Stimulated activated CD4-positive, alpha-beta T cell treated with anti-CD3 and anti-CD28 coated beads, TNF-alpha, amount 100 ng/mL, for 4 hours (primary cell): ENCODE data around the gene MCHR2.

Experiments used
- DNase-seq, 3 experiments: peaks; one replicate each; pipeline ENCODE4 v3.0.0-alpha.2; 2020; ENCODE audit warnings: low read depth in 3 of 3

MCHR2 gene

DNA sequence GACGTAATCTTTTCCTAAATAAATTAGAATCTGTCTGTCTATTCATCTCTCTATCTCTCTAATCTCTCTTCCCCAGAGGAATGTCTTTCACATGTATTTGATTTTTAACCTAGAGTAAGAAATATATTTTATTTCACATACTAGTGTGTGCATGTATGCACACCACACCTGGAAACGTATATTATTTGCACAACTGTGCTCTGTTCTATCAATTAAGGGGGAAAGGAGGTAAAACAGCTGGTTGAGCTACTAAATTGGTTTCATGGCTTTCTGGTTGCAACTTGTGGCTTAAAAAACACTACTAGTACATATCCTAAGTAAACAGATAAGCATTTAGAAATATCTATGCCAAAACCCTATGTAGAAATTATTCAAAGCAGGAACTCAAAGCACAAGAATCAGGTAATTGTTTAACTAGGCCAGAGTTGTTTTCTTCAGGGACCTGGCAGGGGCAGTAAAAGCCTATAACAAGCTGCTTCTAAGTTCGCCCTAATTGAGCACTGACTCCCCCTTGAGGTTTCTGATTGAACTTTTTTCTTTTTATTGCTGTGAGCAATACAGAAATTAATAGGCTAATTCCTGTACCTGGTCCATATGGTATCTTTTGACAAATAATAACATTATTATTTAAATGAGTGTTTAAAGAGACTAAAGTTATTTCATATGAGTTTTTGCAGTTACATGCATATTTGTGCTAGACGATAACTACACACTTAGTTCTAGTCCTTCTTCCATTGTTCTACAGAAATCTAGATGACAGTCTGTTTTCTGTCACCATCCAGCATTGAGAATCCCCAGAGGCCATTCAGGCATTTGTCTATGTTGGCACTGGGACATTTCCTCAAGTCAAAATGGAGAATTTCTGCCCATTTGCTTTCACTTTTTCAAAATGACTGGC lies 88.6 kb downstream of the MCHR2 start:
- DNase-seq, result no peak

DNA sequence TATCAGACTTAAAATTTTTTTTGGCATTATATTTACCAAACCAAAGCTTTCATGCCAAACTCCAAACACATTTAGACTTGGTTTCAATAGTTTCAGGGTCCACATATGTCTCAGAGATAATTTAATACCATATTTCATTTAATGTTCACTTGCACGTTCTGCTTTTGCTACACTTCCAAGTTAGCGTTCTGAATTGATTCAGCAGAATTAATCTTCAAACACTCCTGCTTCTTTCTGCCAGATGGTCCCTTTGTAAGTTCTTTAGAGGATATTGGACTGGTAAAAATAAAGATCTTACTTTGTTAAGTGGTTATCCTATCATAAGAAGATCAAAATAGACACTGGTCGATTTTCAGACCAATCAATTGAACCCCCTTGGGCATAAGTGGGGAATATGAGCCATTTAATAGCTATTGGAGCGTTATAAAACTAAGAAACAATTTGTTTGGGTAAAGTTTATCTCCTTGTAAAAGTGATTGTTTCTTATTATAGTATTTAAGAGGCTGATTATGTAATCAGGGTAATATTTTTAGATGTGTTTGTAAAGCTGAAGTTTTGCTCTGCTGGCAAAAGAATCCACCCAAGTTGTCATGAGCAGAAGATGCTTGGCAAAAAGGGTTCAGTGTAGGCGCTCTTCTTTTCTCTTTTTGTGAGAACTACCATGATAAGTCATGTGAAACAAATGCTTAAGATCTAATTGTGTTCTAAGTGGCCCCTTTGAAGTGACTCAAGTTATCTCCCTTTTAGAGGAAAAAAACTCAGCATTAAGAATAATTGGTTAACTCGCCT lies 92.2 kb downstream of the MCHR2 start:
- no peak for DNase-seq

DNA sequence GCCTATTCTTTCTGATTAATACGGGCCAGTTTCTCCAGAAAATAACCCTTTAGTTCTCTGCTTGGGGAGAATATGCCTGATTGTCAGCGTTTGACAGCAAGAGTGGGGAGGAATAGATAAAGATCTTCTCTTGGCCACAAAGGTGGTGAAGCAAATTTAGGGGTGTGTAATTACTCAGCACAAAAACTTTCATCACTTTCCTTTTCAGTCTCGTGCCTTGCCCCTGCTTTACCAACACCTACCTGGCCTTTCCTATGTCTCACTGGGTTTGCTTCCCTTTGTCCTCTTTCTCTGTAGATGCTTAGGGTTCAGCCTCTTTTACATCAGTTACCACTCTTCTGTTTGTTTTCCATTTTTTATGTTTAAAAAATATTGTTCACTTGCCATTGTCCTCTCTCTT lies 99.2 kb downstream of the MCHR2 start:
- DNase-seq, result no peak

DNA sequence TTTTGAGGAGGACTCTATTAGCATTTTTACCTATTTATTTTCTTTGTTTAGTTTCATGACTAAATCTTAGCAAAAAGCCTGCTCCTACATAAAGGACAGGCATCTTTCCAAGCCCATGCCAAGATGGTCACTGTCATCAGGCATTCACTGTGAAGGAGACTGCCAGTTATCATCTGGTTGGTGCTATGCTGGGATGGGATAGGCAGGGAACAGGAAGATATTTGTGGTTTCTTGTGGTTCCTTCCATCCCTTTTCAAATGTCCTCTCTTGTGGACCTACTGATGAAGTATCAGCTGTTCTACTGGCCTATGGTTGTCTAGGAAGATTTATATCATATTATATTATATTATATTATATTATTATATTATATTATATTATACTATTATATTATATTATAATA lies 107.0 kb downstream of the MCHR2 start:
- DNase-seq, result no peak

DNA sequence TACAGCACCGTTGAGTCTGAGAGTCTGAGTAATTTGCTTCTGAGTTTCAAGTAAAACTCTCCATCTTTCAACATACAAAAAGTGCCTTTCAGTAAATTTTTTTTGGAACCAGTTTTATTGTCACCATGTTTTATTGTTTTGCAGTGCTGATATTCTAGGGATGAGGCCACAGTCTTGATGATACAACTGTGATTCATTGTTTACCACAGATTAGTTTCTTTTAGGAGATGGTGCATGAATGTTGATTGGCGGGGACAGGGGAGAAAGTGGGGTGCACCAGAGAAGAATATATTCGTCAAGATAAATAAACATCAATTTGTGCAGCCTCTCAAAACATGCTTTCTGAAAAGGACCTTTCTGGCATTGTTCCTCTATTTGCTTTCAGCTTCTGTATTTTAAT lies 109.0 kb downstream of the MCHR2 start:
- no peak for DNase-seq

DNA sequence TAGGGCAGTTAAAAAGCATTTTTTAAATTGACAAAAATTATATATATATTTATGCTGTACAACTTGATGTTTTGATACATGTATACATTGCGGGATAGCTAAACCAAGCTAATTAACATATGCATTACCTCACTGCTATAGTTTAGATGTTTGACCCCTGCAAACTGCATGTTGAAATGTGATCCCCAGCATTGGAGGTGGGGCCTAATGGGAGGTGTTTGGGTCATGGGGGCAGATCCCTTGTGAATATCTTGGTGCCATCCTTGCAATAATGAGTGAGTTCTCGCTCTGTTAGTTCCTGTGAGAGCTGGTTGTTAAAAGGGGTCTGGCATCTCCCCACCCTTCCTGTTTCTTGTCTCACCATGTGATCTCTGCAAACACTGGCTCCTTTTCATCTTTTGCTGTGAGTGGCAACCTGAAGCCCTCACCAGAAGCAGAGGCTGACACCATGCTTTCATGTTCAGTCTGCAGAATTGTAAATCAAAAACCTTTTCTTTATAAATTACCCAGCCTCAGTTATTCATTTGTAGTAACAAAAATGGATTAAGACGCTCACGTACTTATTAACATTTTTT lies 111.8 kb downstream of the MCHR2 start:
- no peak for DNase-seq

DNA sequence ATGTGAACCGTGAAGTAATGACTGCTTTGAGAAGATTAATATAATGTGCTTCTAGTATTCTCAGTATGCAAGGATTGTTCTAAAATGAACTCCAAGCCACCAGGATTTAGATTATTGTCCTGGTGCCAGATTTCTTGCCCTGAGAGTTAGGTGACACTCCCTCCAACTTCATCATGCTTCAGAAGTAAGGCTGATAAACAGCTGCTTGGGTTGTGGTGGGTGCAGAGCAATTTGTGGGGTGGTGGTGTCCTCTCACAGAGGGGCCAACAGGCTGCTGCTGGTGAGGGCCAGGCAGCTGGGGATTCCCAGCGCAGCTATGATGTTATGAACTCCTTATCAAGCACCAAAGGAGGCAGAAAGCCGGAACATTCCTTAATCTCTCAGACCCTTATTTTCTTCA lies 114.6 kb downstream of the MCHR2 start:
- no peak for DNase-seq

DNA sequence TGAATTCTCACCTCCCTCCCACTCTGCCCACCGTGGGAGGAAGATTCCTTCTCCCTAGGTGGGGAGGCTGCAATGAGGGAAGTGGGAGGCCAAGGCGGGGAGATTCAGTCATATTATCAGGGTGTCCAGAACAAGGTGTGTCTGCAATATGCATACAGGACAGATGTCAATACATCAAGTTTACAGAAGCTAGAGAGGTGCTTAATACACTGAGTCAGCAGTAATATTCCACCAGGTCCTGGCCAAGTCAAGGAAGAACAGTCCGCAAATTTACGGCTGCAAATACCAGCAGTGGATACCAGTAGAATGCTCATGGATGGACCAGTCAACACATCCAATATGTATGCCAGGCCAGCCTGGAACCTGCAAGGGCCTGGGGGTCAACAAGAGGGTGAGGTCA lies 119.0 kb downstream of the MCHR2 start:
- no peak for DNase-seq

DNA sequence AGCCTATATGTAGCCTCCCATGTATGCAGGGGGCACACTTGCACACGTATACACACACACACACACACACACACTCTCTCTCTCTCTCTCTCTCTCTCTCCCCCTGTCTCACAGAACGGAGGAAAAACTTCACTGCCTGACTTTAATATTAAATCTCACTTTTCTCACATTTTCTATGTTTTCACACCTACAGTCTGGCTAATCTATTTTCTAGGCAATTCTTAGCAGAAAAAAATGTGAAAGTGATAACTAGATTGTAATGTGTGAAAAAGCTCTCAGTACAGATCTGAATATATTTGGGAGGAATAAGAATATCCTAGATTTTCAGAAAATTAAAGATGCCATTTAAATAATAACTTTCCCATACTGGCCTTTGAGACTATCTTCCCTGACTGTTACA lies 120.9 kb downstream of the MCHR2 start:
- no peak for DNase-seq

DNA sequence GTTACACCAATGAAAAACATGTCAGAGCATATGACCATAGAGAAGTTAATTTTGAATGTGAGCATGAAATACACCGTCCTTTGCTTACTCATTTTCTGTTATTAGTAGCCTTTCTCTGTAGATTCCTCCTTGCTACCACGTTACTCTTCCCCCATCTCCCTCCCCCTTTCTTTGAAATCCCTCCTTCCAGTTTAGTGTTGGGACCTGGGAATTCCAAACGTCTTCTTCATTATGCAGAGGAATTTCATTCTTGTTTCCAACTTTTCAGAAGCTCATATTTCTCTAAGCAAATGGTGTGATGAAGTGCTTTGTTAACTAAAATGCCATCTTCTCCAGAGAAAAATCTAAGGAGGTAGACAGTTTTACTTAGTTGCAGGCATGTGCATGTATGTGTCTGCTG lies 122.4 kb downstream of the MCHR2 start:
- DNase-seq, result no peak
